ENCODE results near the gene EDNRA. TPM values are rescaled to one million over a fixed set of nuclear protein-coding genes. Genes with fewer than 3 reads are reported as not detected.

Gene EDNRA
- total and polyA plus RNA-seq, 9 of the 15 experiments (the other 6 are each of a cell fraction or from before 2014, with no cell fraction given), result not detected

DNA sequence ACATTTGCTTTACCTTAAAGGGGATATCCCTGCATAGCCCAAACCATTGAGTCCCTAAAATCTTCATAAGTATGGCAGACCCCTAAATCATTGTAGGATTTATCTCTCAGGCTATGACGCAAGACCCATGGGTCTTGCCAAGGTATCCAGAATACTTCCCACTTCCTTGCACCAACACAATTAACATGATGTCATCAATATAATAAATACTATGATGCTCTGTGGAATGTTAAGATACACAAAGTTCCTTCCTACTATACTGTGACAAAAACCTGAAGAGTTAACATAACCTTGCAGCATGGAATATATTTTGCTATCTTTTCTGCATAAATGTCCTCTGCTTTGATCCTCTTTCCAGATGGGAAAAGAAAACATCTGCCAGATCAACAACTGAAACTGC is 86.4 kb downstream of the EDNRA start:
- in situ Hi-C loops (cut with MboI), result no loop called here

DNA sequence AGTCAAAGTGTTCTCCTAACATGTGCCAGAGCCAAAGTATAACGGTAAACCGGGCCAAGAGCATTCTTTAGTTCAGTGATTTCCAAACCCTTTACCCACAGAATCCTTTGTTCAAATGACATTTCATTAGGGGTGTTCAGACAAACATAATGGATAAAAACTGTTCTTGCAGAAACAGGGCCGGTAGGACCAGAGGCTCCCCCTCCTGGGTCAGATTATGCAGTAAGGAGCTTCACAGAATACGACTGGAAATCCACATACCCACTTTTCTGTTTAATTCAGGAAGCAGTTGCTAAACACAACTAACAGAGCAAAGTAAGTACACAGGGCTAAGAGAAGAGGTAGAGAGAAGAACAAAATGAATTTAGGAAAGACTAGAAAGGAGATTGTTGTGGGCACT is 89.7 kb downstream of the EDNRA start:
- ATAC-seq (no peak), FAIRE-seq (no peak), DNase-seq (ENCODE audit: extremely low read depth in 1 of 4, low spot score in 3 of 4) (no peak)
- in situ Hi-C loops (cut with MboI), result no loop called here
- Histone ChIP-seq H3K79me2 (ENCODE audit: control insufficient read depth, insufficient read depth, low read length) (no peaks in the 10 kb centered on the region), H3K4me2 (ENCODE audit: insufficient read depth, low read length) (no peak overlapping the region), H3K27me3 (ENCODE audit: control insufficient read depth in 2 of 2, insufficient read depth in 2 of 2, low read length in 2 of 2) (peaks cover 0 to 2% of the 10 kb centered on the region in 2 experiments; a peak in 2 of 5 replicates), H3K36me3 (ENCODE audit: control insufficient read depth, insufficient read depth, low read length) (no peaks in the 10 kb centered on the region), H3K9me3 (replicated peaks; ENCODE audit: control insufficient read depth, insufficient read depth, low read depth, low read length) (no peaks in the 10 kb centered on the region), H3K4me3 (no peak overlapping the region), H2AFZ (ENCODE audit: low read depth, low read length) (no peak overlapping the region), H4K20me1 (replicated peaks; ENCODE audit: control insufficient read depth, insufficient read depth, low read length) (no peaks in the 10 kb centered on the region), H3K4me1 (replicated peaks in 1 of 2; ENCODE audit: control insufficient read depth in 2 of 2, insufficient read depth in 2 of 2, low read length in 2 of 2) (no peaks in the 10 kb centered on the region), H3K9ac (ENCODE audit: insufficient read depth in 1 of 2, low read depth in 2 of 2, low read length in 2 of 2) (no peak overlapping the region), H3K27ac (ENCODE audit: extremely low read depth, low read depth, low read length) (no peak overlapping the region), H3K9me1 (ENCODE audit: control insufficient read depth, insufficient read depth, low read length) (no peaks in the 10 kb centered on the region)
- TF ChIP-seq ZNF561 (CRISPR knock-in tag; conservative IDR thresholded peaks at IDR 0.05) (no peak), NFE2L1 (tag; IDR thresholded peaks at IDR 0.05; ENCODE audit: borderline replicate concordance, low read depth) (no peak), ZNF830 (CRISPR knock-in tag; IDR thresholded peaks at IDR 0.05) (no peak), HLTF (IDR thresholded peaks at IDR 0.05) (no peak)
- TF ChIP-seq, protein P1, sequence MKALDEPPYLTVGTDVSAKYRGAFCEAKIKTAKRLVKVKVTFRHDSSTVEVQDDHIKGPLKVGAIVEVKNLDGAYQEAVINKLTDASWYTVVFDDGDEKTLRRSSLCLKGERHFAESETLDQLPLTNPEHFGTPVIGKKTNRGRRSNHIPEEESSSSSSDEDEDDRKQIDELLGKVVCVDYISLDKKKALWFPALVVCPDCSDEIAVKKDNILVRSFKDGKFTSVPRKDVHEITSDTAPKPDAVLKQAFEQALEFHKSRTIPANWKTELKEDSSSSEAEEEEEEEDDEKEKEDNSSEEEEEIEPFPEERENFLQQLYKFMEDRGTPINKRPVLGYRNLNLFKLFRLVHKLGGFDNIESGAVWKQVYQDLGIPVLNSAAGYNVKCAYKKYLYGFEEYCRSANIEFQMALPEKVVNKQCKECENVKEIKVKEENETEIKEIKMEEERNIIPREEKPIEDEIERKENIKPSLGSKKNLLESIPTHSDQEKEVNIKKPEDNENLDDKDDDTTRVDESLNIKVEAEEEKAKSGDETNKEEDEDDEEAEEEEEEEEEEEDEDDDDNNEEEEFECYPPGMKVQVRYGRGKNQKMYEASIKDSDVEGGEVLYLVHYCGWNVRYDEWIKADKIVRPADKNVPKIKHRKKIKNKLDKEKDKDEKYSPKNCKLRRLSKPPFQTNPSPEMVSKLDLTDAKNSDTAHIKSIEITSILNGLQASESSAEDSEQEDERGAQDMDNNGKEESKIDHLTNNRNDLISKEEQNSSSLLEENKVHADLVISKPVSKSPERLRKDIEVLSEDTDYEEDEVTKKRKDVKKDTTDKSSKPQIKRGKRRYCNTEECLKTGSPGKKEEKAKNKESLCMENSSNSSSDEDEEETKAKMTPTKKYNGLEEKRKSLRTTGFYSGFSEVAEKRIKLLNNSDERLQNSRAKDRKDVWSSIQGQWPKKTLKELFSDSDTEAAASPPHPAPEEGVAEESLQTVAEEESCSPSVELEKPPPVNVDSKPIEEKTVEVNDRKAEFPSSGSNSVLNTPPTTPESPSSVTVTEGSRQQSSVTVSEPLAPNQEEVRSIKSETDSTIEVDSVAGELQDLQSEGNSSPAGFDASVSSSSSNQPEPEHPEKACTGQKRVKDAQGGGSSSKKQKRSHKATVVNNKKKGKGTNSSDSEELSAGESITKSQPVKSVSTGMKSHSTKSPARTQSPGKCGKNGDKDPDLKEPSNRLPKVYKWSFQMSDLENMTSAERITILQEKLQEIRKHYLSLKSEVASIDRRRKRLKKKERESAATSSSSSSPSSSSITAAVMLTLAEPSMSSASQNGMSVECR (CRISPR knock-in tag; IDR thresholded peaks at IDR 0.05), result no peak
- no TSS peak for BruUV-seq (replicated peaks)
- ChIA-PET POLR2A (no interaction called here), CTCF (ENCODE audit: low intra/inter-chr PET ratio) (no interaction called here)
- WGBS (ENCODE audit: insufficient coverage, low coverage, missing lambda C conversion rate), result 0% methylated on average over 4 of the region's 4 CpGs
- intact Hi-C loops (cut with micrococcal nuclease), result no loop called here

More for the DNA sequence above, 86.4 kb downstream of the EDNRA start:
- H3K9me3 ChIP-seq (replicated peaks; ENCODE audit: control insufficient read depth, insufficient read depth, low read depth, low read length), result no peaks in the 10 kb centered on the region
- H3K4me2 ChIP-seq (ENCODE audit: insufficient read depth, low read length), result no peak overlapping the region
- WGBS (ENCODE audit: insufficient coverage, low coverage, missing lambda C conversion rate), result 0% methylated on average over 1 of the region's 1 CpG
- ATAC-seq, result no peak
- ChIA-PET POLR2A (no interaction called here), CTCF (ENCODE audit: low intra/inter-chr PET ratio) (no interaction called here)
- intact Hi-C loops (cut with micrococcal nuclease), result no loop called here
- DNase-seq (ENCODE audit: extremely low read depth in 1 of 4, low spot score in 3 of 4), result no peak
- no peak overlapping the region for H3K4me3 ChIP-seq
- H3K36me3 ChIP-seq (ENCODE audit: control insufficient read depth, insufficient read depth, low read length), result no peaks in the 10 kb centered on the region
- no peak for FAIRE-seq
- no peaks in the 10 kb centered on the region for H3K4me1 ChIP-seq (replicated peaks in 1 of 2; ENCODE audit: control insufficient read depth in 2 of 2, insufficient read depth in 2 of 2, low read length in 2 of 2)
- no peak overlapping the region for H3K27ac ChIP-seq (ENCODE audit: extremely low read depth, low read depth, low read length)
- H3K79me2 ChIP-seq (ENCODE audit: control insufficient read depth, insufficient read depth, low read length), result no peaks in the 10 kb centered on the region
- no peaks in the 10 kb centered on the region for H3K9me1 ChIP-seq (ENCODE audit: control insufficient read depth, insufficient read depth, low read length)
- no TSS peak for BruUV-seq (replicated peaks)
- no peak overlapping the region for H3K9ac ChIP-seq (ENCODE audit: insufficient read depth in 1 of 2, low read depth in 2 of 2, low read length in 2 of 2)
- no peak for TF ChIP-seq RCOR1 (IDR thresholded peaks at IDR 0.05; ENCODE audit: borderline replicate concordance in 1 of 2, low read depth in 2 of 2, low read length in 2 of 2)
- no peak for TF ChIP-seq PTBP1 (IDR thresholded peaks at IDR 0.05; ENCODE audit: low read depth, low read length)
- TF ChIP-seq RAD51 (IDR thresholded peaks at IDR 0.05; ENCODE audit: borderline replicate concordance, low read depth), result no peak
- no peak for TF ChIP-seq MAZ (CRISPR knock-in tag; conservative IDR thresholded peaks at IDR 0.05 in 1 of 2, IDR thresholded peaks at IDR 0.05 in 1 of 2)
- no peak for TF ChIP-seq POLR2AphosphoS2 (IDR thresholded peaks at IDR 0.05; ENCODE audit: low read length)
- no peak for TF ChIP-seq NFYB (IDR thresholded peaks at IDR 0.05; ENCODE audit: extremely low read depth, insufficient read length)
- TF ChIP-seq BHLHE40 (IDR thresholded peaks at IDR 0.05; ENCODE audit: low read length), result no peak
- no peak for TF ChIP-seq ZNF23 (CRISPR knock-in tag; IDR thresholded peaks at IDR 0.05)
- no peak overlapping the region for H2AFZ ChIP-seq (ENCODE audit: low read depth, low read length)
- no peaks in the 10 kb centered on the region; a peak in 1 of 5 replicates for H3K27me3 ChIP-seq (ENCODE audit: control insufficient read depth in 2 of 2, insufficient read depth in 2 of 2, low read length in 2 of 2)
- no peaks in the 10 kb centered on the region for H4K20me1 ChIP-seq (replicated peaks; ENCODE audit: control insufficient read depth, insufficient read depth, low read length)
